PC-3 (cell line): ENCODE data around the gene SNX20. TPM values are rescaled to one million over a fixed set of nuclear protein-coding genes. Genes with fewer than 3 reads are reported as not detected.
A peak's percentile ranks its signal among the peaks of the same experiment; 100 is the strongest.

Experiments
- ATAC-seq: fragments of 200-7000 bp; cut with Tn5 transposase; 2 replicates; pipeline ENCODE4 v1.9.1; 2020; ENCODE audit warnings: mild to moderate bottlenecking, moderate library complexity
- BruUV-seq: library from RNA; stranded (reverse); fragments of 400-500 nt; replicated peaks from 2 replicates; lab custom pipeline; 2021; lab: Mats Ljungman, UMichigan
- CTCF ChIA-PET: fragments of 300-600 bp; sonication (Branson Sonifier 250); formaldehyde crosslinking; loops from one replicate; lab custom pipeline; 2022; ENCODE audit warnings: antibody characterized with exemption; lab: Charles Lee
- POLR2A ChIA-PET: fragments of 300-600 bp; sonication (Branson Sonifier 250); formaldehyde crosslinking; loops from one replicate; lab custom pipeline; 2022; ENCODE audit warnings: antibody characterized with exemption; ENCODE audit not compliant: unreplicated experiment; lab: Charles Lee
- DNase-seq: peaks from one replicate; pipeline ENCODE4 v3.0.0-alpha.2; 2015
- H2AFZ ChIP-seq: fragments of 300-600 bp; sonication (generic); 2 replicates; pipeline ENCODE4 v1.6.0; 2016; ENCODE audit warnings: antibody characterized with exemption, low read length
- H3F3A ChIP-seq: fragments of 300-600 bp; sonication (generic); one replicate; pipeline ENCODE4 v1.6.0; 2017; ENCODE audit warnings: antibody characterized with exemption, low read length, control low read depth, mild to moderate bottlenecking; ENCODE audit not compliant: unreplicated experiment
- H3K27ac ChIP-seq: fragments of 300-600 bp; sonication (generic); 2 replicates; pipeline ENCODE4 v1.5.1; 2016; ENCODE audit warnings: mild to moderate bottlenecking, low read length
- H3K27me3 ChIP-seq: fragments of 300-600 bp; sonication (generic); 2 replicates; pipeline ENCODE4 v1.6.1; 2016; ENCODE audit warnings: low read length, mixed read lengths
- H3K36me3 ChIP-seq: fragments of 300-600 bp; sonication (generic); 2 replicates; pipeline ENCODE4 v1.6.1; 2016; ENCODE audit warnings: low read depth, mixed run types, low read length, mixed read lengths
- H3K4me1 ChIP-seq: fragments of 300-600 bp; sonication (generic); 2 replicates; pipeline ENCODE4 v1.5.1; 2016; ENCODE audit warnings: low read length; ENCODE audit not compliant: insufficient read depth
- H3K4me2 ChIP-seq: fragments of 300-600 bp; sonication (generic); 2 replicates; pipeline ENCODE4 v1.6.0; 2016; ENCODE audit warnings: low read length
- H3K4me3 ChIP-seq: fragments of 300-600 bp; sonication (generic); 2 replicates; pipeline ENCODE4 v1.5.1; 2016; ENCODE audit warnings: mild to moderate bottlenecking, low read length, mixed read lengths
- H3K79me2 ChIP-seq: fragments of 300-600 bp; sonication (generic); 2 replicates; pipeline ENCODE4 v1.6.1; 2017; ENCODE audit warnings: low read length, mixed read lengths
- H3K9ac ChIP-seq: fragments of 300-600 bp; sonication (generic); 2 replicates; pipeline ENCODE4 v1.6.0; 2016; ENCODE audit warnings: mild to moderate bottlenecking, low read length
- H3K9me2 ChIP-seq: fragments of 300-600 bp; sonication (generic); replicated peaks from 2 replicates; pipeline ENCODE4 v1.6.1; 2016; ENCODE audit warnings: mixed run types, low read length, mixed read lengths
- H3K9me3 ChIP-seq: fragments of 300-600 bp; sonication (generic); 2 replicates; pipeline ENCODE4 v1.6.1; 2016; ENCODE audit warnings: low read length, mixed read lengths
- H4K20me1 ChIP-seq: fragments of 300-600 bp; sonication (generic); 2 replicates; pipeline ENCODE4 v1.6.1; 2016; ENCODE audit warnings: low read length, mixed read lengths
- EZH2 ChIP-seq: fragments of 300-600 bp; sonication (generic); IDR thresholded peaks from one replicate; pipeline ENCODE4 v1.6.1; 2017; ENCODE audit warnings: antibody characterized with exemption, mild to moderate bottlenecking, low read length; ENCODE audit not compliant: unreplicated experiment
- EZH2phosphoT487 ChIP-seq: fragments of 300-600 bp; sonication (generic); IDR thresholded peaks from 2 replicates; pipeline ENCODE4 v1.6.1; 2018; ENCODE audit warnings: mild to moderate bottlenecking, antibody characterized with exemption, low read length, borderline replicate concordance
- intact Hi-C: fragments of 100-400 bp; cut with micrococcal nuclease; formaldehyde crosslinking; loops from 2 replicates; pipeline ENCODE4 v1.9.0; 2023
- total RNA-seq: library from RNA; depleted of rRNA; stranded (reverse); fragments of >200 nt; gene quantifications from 2 replicates; pipeline ENCODE4 v1.2.3, GENCODE V29; 2014
- TF ChIP-seq, protein P1 (sequence below): fragments of 300-600 bp; sonication (generic); conservative IDR thresholded peaks from 2 replicates; pipeline ENCODE4 v1.5.1; 2017; ENCODE audit warnings: antibody characterized with exemption, low read depth, mild to moderate bottlenecking, low read length

The SNX20 gene
- total RNA-seq, 1 experiment from 2014 or later: not detected

DNA sequence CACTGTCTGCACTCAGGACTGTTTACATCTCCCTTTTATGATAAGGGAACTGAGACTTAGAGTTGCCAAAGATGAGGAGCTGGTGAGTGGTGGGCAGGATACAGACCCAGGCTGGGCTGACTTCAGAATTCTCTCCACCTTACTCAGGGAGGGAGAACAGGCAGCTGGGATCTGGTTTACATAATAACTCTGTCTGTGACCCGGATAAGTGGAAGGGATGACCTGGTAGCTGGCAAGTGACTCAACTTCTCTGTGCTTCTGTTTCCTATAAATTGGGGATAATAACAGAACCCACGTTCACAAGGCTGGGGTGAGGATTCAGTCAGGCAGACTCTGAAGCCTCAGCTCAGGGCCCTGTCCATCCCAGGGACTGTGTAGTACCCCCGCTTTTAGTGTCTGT lies 2.6 kb downstream of the SNX20 start:
- DNase-seq (no peak), ATAC-seq (no peak)
- Histone ChIP-seq H3K9ac (no peak overlapping the region), H3F3A (no peaks in the 10 kb centered on the region), H3K4me1 (no peaks in the 10 kb centered on the region), H3K27me3 (no peaks in the 10 kb centered on the region), H3K4me3 (no peak overlapping the region), H3K79me2 (no peaks in the 10 kb centered on the region), H3K4me2 (no peak overlapping the region), H3K27ac (no peak overlapping the region), H3K9me2 (no peaks in the 10 kb centered on the region), H3K36me3 (no peaks in the 10 kb centered on the region), H4K20me1 (no peaks in the 10 kb centered on the region), H2AFZ (no peak overlapping the region), H3K9me3 (no peaks in the 10 kb centered on the region)
- ChIA-PET POLR2A (no interaction called here), CTCF (no interaction called here)
- intact Hi-C loops: no loop called here
- TF ChIP-seq EZH2phosphoT487 (no peak), EZH2 (no peak)
- TF ChIP-seq, protein P1, sequence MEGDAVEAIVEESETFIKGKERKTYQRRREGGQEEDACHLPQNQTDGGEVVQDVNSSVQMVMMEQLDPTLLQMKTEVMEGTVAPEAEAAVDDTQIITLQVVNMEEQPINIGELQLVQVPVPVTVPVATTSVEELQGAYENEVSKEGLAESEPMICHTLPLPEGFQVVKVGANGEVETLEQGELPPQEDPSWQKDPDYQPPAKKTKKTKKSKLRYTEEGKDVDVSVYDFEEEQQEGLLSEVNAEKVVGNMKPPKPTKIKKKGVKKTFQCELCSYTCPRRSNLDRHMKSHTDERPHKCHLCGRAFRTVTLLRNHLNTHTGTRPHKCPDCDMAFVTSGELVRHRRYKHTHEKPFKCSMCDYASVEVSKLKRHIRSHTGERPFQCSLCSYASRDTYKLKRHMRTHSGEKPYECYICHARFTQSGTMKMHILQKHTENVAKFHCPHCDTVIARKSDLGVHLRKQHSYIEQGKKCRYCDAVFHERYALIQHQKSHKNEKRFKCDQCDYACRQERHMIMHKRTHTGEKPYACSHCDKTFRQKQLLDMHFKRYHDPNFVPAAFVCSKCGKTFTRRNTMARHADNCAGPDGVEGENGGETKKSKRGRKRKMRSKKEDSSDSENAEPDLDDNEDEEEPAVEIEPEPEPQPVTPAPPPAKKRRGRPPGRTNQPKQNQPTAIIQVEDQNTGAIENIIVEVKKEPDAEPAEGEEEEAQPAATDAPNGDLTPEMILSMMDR: no peak
- BruUV-seq: no TSS peak

DNA sequence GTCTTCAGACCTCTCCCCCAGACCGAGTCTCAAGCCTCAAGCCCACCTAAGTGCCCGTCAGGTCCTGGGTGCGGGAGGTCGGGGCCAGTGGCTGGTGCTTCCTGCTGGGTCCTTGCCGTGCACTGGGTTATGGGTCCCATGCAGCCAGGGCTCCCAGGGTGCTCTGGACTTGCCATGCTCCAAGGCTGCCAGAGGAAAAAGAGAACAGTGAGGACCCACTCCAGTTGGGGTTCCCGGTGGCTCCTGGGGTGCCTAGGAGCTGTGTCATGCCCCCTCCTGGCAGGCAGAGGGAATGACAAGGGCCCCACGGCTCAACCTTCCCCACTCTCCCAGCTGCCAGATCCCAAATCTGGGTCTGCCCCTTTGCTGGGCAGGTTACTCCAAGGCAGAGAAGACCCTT lies 3.8 kb downstream of the SNX20 start:
- no TSS peak for BruUV-seq
- Histone ChIP-seq H3K9me2 (no peaks in the 10 kb centered on the region), H2AFZ (no peak overlapping the region), H4K20me1 (no peaks in the 10 kb centered on the region), H3K4me1 (no peaks in the 10 kb centered on the region), H3K9ac (no peak overlapping the region), H3K4me3 (no peak overlapping the region), H3K79me2 (no peaks in the 10 kb centered on the region), H3K9me3 (no peaks in the 10 kb centered on the region), H3F3A (no peaks in the 10 kb centered on the region), H3K27me3 (no peaks in the 10 kb centered on the region), H3K27ac (no peak overlapping the region), H3K4me2 (no peak overlapping the region), H3K36me3 (no peaks in the 10 kb centered on the region)
- TF ChIP-seq, protein P1: peak; percentile 39; the same call in 1 of the 2 replicates
- no peak for TF ChIP-seq EZH2phosphoT487
- no peak for ATAC-seq
- no peak for DNase-seq
- POLR2A ChIA-PET: no interaction called here
- intact Hi-C loops: no loop called here
- CTCF ChIA-PET: no interaction called here

DNA sequence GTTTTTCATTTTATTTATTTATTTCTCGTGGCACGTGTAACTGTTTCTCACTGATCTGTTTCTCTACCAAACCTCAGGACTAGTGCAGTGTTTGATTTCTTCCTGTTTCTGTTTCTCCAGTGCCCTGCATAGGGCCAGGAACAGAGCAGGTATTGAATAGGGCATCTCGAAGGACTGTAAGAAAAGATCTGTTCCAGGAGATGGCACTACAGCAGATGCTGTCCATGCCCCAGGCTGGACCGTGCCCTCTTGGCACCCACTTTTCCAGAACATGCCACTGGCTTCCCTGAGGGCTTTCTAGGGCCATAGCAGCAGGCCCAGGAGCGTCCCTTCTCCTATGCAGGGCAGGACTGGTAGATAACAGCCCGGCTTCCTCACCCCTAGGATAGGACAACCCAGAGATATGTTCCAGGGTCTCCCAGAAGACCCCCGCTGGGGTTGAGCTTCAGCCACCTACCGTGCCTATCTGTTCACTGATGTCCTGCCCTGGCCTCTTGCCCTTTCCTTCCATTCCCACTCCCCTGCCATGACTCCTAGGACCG lies 4.4 kb downstream of the SNX20 start:
- no peak overlapping the region for H3K4me3 ChIP-seq
- no peak overlapping the region for H3K9ac ChIP-seq
- no peak overlapping the region for H3K27ac ChIP-seq
- ATAC-seq: no peak
- H3F3A ChIP-seq: no peaks in the 10 kb centered on the region
- no peaks in the 10 kb centered on the region for H3K9me2 ChIP-seq
- TF ChIP-seq, protein P1: no peak
- no peak for TF ChIP-seq EZH2phosphoT487
- TF ChIP-seq EZH2: no peak
- POLR2A ChIA-PET: no interaction called here
- no peaks in the 10 kb centered on the region for H3K27me3 ChIP-seq
- H3K4me1 ChIP-seq: no peaks in the 10 kb centered on the region
- H4K20me1 ChIP-seq: no peaks in the 10 kb centered on the region
- no peaks in the 10 kb centered on the region for H3K79me2 ChIP-seq
- no peaks in the 10 kb centered on the region for H3K36me3 ChIP-seq
- no TSS peak for BruUV-seq
- no peaks in the 10 kb centered on the region for H3K9me3 ChIP-seq
- no peak for DNase-seq
- intact Hi-C loops: no loop called here
- no peak overlapping the region for H3K4me2 ChIP-seq
- CTCF ChIA-PET: no interaction called here
- no peak overlapping the region for H2AFZ ChIP-seq
